ENCODE data around the gene LCE6A. TPM values are rescaled to one million over a fixed set of nuclear protein-coding genes. Genes with fewer than 3 reads are reported as not detected.

The LCE6A gene
- total and polyA plus RNA-seq, 2 donors (not counting 1 experiment from before 2014, with no cell fraction given), result not detected

DNA sequence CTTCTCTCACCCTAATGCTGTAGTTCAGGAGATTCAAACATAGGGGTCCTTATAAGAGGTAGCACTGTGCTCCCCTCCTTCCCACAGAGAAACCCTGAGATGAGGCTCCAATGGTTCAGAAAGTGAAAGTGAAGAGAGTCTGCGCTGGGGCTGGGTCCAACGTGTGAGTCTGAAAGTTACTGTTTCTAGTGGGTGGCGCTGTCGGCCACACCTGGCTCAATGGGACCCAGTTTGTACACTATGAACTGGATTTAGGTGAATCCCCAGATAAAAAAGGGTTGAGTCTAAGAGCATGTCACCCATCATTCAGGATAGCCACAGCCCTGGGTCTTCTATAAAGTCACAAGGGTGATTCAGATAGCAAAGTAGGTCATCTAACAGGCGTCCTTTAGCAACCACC, 38.3 kb downstream of the LCE6A start:
- no peaks in the 10 kb centered on the region for H3K27me3 ChIP-seq (ENCODE audit: control insufficient read depth, insufficient read depth, low read length)

DNA sequence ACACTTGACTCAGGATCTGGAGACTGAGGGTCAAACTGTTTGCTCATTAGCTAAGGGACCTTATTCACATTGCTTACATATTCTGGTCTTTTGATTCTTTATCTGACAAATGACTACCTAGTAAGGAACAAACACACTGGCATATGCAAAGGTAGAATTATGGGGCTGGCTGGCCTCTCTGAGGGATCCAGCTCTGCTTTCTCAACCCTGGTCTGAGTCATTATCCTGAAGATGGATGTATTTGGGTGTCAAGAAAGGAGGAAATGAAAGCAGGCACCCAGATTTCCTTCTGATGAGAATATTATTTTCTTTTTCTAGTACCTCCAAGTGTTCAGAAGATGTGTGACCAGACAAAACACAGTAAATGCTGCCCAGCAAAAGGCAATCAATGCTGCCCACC, 41.4 kb downstream of the LCE6A start:
- H3K4me3 ChIP-seq (replicated peaks in 1 of 4; ENCODE audit: control extremely low read depth in 1 of 4, insufficient read depth in 1 of 4, low read depth in 3 of 4, low read length in 4 of 4), result no peak overlapping the region
- no peak overlapping the region for H3K4me2 ChIP-seq (ENCODE audit: extremely low read depth, insufficient read depth, low read length)
- no peak overlapping the region for H3K27ac ChIP-seq (ENCODE audit: insufficient read depth, low read length)
- TF ChIP-seq, protein P1, sequence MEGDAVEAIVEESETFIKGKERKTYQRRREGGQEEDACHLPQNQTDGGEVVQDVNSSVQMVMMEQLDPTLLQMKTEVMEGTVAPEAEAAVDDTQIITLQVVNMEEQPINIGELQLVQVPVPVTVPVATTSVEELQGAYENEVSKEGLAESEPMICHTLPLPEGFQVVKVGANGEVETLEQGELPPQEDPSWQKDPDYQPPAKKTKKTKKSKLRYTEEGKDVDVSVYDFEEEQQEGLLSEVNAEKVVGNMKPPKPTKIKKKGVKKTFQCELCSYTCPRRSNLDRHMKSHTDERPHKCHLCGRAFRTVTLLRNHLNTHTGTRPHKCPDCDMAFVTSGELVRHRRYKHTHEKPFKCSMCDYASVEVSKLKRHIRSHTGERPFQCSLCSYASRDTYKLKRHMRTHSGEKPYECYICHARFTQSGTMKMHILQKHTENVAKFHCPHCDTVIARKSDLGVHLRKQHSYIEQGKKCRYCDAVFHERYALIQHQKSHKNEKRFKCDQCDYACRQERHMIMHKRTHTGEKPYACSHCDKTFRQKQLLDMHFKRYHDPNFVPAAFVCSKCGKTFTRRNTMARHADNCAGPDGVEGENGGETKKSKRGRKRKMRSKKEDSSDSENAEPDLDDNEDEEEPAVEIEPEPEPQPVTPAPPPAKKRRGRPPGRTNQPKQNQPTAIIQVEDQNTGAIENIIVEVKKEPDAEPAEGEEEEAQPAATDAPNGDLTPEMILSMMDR (conservative IDR thresholded peaks at IDR 0.05 in 1 of 2, IDR thresholded peaks at IDR 0.05 in 1 of 2; ENCODE audit: low read depth in 1 of 2, low read length in 2 of 2), result no peak
- no peak for TF ChIP-seq EZH2 (IDR thresholded peaks at IDR 0.05; ENCODE audit: low read length, missing control alignments)
- no peak overlapping the region for H3K9ac ChIP-seq (ENCODE audit: insufficient read depth, low read length)
- no peaks in the 10 kb centered on the region for H4K20me1 ChIP-seq (ENCODE audit: control insufficient read depth, extremely low read depth, insufficient read depth, low read length)
- DNase-seq (ENCODE audit: low read depth in 2 of 2), result no peak
- H3K9me3 ChIP-seq (ENCODE audit: control insufficient read depth, insufficient read depth, low read depth, low read length), result no peaks in the 10 kb centered on the region
- H2AFZ ChIP-seq (ENCODE audit: low read length), result no peak overlapping the region
- peaks cover 10% of the 10 kb centered on the region for H3K4me1 ChIP-seq (ENCODE audit: control insufficient read depth, extremely low read depth, insufficient read depth, low read length)
- H3K36me3 ChIP-seq (ENCODE audit: control insufficient read depth, insufficient read depth, low read length), result no peaks in the 10 kb centered on the region
- H3K27me3 ChIP-seq (ENCODE audit: control insufficient read depth, insufficient read depth, low read length), result no peaks in the 10 kb centered on the region
- H3K79me2 ChIP-seq (ENCODE audit: control insufficient read depth, insufficient read depth, low read length), result no peaks in the 10 kb centered on the region

More for the DNA sequence above, 38.3 kb downstream of the LCE6A start:
- peaks cover 4% of the 10 kb centered on the region for H3K4me1 ChIP-seq (ENCODE audit: control insufficient read depth, extremely low read depth, insufficient read depth, low read length)
- DNase-seq (ENCODE audit: low read depth in 2 of 2), result no peak
- H4K20me1 ChIP-seq (ENCODE audit: control insufficient read depth, extremely low read depth, insufficient read depth, low read length), result no peaks in the 10 kb centered on the region
- H3K9ac ChIP-seq (ENCODE audit: insufficient read depth, low read length), result no peak overlapping the region
- no peak for TF ChIP-seq EZH2 (IDR thresholded peaks at IDR 0.05; ENCODE audit: low read length, missing control alignments)
- TF ChIP-seq, protein P1 (conservative IDR thresholded peaks at IDR 0.05 in 1 of 2, IDR thresholded peaks at IDR 0.05 in 1 of 2; ENCODE audit: low read depth in 1 of 2, low read length in 2 of 2), result no peak
- no peaks in the 10 kb centered on the region for H3K9me3 ChIP-seq (ENCODE audit: control insufficient read depth, insufficient read depth, low read depth, low read length)
- H3K27ac ChIP-seq (ENCODE audit: insufficient read depth, low read length), result no peak overlapping the region
- no peak overlapping the region for H2AFZ ChIP-seq (ENCODE audit: low read length)
- no peaks in the 10 kb centered on the region for H3K79me2 ChIP-seq (ENCODE audit: control insufficient read depth, insufficient read depth, low read length)
- H3K4me3 ChIP-seq (replicated peaks in 1 of 4; ENCODE audit: control extremely low read depth in 1 of 4, insufficient read depth in 1 of 4, low read depth in 3 of 4, low read length in 4 of 4), result no peak overlapping the region
- H3K36me3 ChIP-seq (ENCODE audit: control insufficient read depth, insufficient read depth, low read length), result no peaks in the 10 kb centered on the region
- no peak overlapping the region for H3K4me2 ChIP-seq (ENCODE audit: extremely low read depth, insufficient read depth, low read length)

DNA sequence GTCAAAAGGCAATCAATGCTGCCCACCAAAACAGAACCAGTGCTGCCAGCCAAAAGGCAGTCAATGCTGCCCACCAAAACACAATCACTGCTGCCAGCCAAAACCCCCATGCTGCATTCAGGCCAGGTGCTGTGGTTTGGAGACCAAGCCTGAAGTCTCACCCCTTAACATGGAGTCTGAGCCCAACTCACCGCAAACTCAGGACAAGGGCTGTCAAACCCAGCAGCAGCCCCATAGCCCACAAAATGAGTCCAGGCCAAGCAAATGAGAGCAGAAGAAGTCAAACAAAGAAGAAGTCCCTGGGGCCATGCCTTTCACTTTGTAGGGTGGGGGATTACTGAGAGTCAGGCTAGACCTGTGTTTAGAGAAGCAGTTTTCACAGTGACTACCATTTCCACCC, 41.9 kb downstream of the LCE6A start:
- H3K27me3 ChIP-seq (ENCODE audit: control insufficient read depth, insufficient read depth, low read length), result no peaks in the 10 kb centered on the region
- no peaks in the 10 kb centered on the region for H4K20me1 ChIP-seq (ENCODE audit: control insufficient read depth, extremely low read depth, insufficient read depth, low read length)
- TF ChIP-seq, protein P1 (conservative IDR thresholded peaks at IDR 0.05 in 1 of 2, IDR thresholded peaks at IDR 0.05 in 1 of 2; ENCODE audit: low read depth in 1 of 2, low read length in 2 of 2), result no peak
- no peak for TF ChIP-seq EZH2 (IDR thresholded peaks at IDR 0.05; ENCODE audit: low read length, missing control alignments)
- no peaks in the 10 kb centered on the region for H3K9me3 ChIP-seq (ENCODE audit: control insufficient read depth, insufficient read depth, low read depth, low read length)
- peaks cover 10% of the 10 kb centered on the region for H3K4me1 ChIP-seq (ENCODE audit: control insufficient read depth, extremely low read depth, insufficient read depth, low read length)
- no peak overlapping the region for H3K4me2 ChIP-seq (ENCODE audit: extremely low read depth, insufficient read depth, low read length)
- no peak overlapping the region for H2AFZ ChIP-seq (ENCODE audit: low read length)
- H3K27ac ChIP-seq (ENCODE audit: insufficient read depth, low read length), result no peak overlapping the region
- H3K36me3 ChIP-seq (ENCODE audit: control insufficient read depth, insufficient read depth, low read length), result no peaks in the 10 kb centered on the region
- DNase-seq (ENCODE audit: low read depth in 2 of 2), result no peak
- no peak overlapping the region for H3K9ac ChIP-seq (ENCODE audit: insufficient read depth, low read length)
- H3K4me3 ChIP-seq (replicated peaks in 1 of 4; ENCODE audit: control extremely low read depth in 1 of 4, insufficient read depth in 1 of 4, low read depth in 3 of 4, low read length in 4 of 4), result no peak overlapping the region
- no peaks in the 10 kb centered on the region for H3K79me2 ChIP-seq (ENCODE audit: control insufficient read depth, insufficient read depth, low read length)
